HCT116 (cell line): ENCODE data around the gene RTN4. TPM values are rescaled to one million over a fixed set of nuclear protein-coding genes. Genes with fewer than 3 reads are reported as not detected.

Experiments
- ATAC-seq: fragments of 200-7000 bp; cut with Tn5 transposase; 2 replicates; pipeline ENCODE4 v1.9.1; 2020; ENCODE audit warnings: mild to moderate bottlenecking, moderate library complexity
- BruUV-seq: library from RNA; stranded (reverse); fragments of 400-500 nt; replicated peaks from 2 replicates; lab custom pipeline; 2021; lab: Mats Ljungman, UMichigan
- CTCF ChIA-PET: fragments of 300-600 bp; sonication (Branson Sonifier 250); formaldehyde crosslinking; loops from one replicate; lab custom pipeline; 2021; ENCODE audit warnings: antibody characterized with exemption; lab: Charles Lee
- POLR2A ChIA-PET: fragments of 300-600, 350-600 bp; sonication (Branson Sonifier 250); formaldehyde crosslinking; loops from one replicate; lab custom pipeline; 2021; ENCODE audit warnings: antibody characterized with exemption; lab: Charles Lee
- RAD21 ChIA-PET, 2 experiments: fragments of 300-600 bp; sonication (Branson Sonifier 250); formaldehyde crosslinking; loops; one replicate each; lab custom pipeline; 2023; ENCODE audit warnings: low total read pairs in 2 of 2; ENCODE audit not compliant: uncharacterized antibody in 2 of 2, unreplicated experiment in 2 of 2, low non-redundant PET in 1 of 2; lab: Charles Lee
- DNase-seq: peaks from one replicate; pipeline ENCODE4 v3.0.0-alpha.2; 2010; ENCODE audit warnings: low read depth, low spot score
- H2AFZ ChIP-seq: fragments of 200-600 bp; shearing (Covaris generic), sonication (generic); 2 replicates; pipeline ENCODE4 v1.6.1; 2017; ENCODE audit warnings: low read depth, mixed run types, mixed read lengths, antibody characterized with exemption, low read length; ENCODE audit not compliant: poor library complexity, severe bottlenecking
- H3K27ac ChIP-seq: 2 replicates; pipeline ENCODE4 v1.5.1; 2012; ENCODE audit warnings: low read depth, low read length
- H3K27me3 ChIP-seq: fragments of 200-600 bp; sonication (generic); 2 replicates; pipeline ENCODE4 v1.6.1; 2016; ENCODE audit warnings: mixed run types, low read length, mixed read lengths; ENCODE audit not compliant: insufficient read depth
- H3K36me3 ChIP-seq, 2 experiments: fragments of 200-500 bp in 1 of 2; fragments of 200-600 bp in 1 of 2; sonication (Bioruptor generic) in 1 of 2; sonication (generic) in 1 of 2; 2 replicates each; pipeline versions ENCODE4 v1.5.1 to v1.6.1; 2014 to 2016; ENCODE audit warnings: low read length in 2 of 2, inconsistent platforms in 1 of 2, mixed read lengths in 1 of 2, mixed run types in 1 of 2; ENCODE audit not compliant: insufficient read depth in 2 of 2, control insufficient read depth in 1 of 2
- H3K4me1 ChIP-seq, 2 experiments: fragments of 200-600 bp in 1 of 2; sonication (generic) in 1 of 2; 2 replicates each; pipeline versions ENCODE4 v1.5.1 to v1.6.1; 2012 to 2017; ENCODE audit warnings: low read length in 2 of 2, inconsistent platforms in 1 of 2, mild to moderate bottlenecking in 1 of 2, mixed read lengths in 1 of 2, mixed run types in 1 of 2, moderate library complexity in 1 of 2; ENCODE audit not compliant: insufficient read depth in 2 of 2, control insufficient read depth in 1 of 2
- H3K4me2 ChIP-seq: fragments of 200-600 bp; sonication (generic); 2 replicates; pipeline ENCODE4 v1.6.1; 2017; ENCODE audit warnings: mixed run types, low read length, mixed read lengths
- H3K4me3 ChIP-seq, 2 experiments: fragments of 200-600 bp in 1 of 2; sonication (generic) in 1 of 2; replicated peaks in 1 of 2; 2 replicates each; pipeline ENCODE4 v1.5.1; 2011 to 2016; ENCODE audit warnings: low read length in 2 of 2, control low read depth in 1 of 2, low read depth in 1 of 2, mild to moderate bottlenecking in 1 of 2, mixed read lengths in 1 of 2, mixed run types in 1 of 2
- H3K79me2 ChIP-seq: fragments of 200-600 bp; sonication (generic); 2 replicates; pipeline ENCODE4 v1.6.1; 2017; ENCODE audit warnings: mild to moderate bottlenecking, mixed run types, low read length, moderate library complexity, mixed read lengths; ENCODE audit not compliant: insufficient read depth
- H3K9ac ChIP-seq: fragments of 200-600 bp; sonication (generic); 2 replicates; pipeline ENCODE4 v1.6.1; 2016; ENCODE audit warnings: low read length, mixed read lengths
- H3K9me2 ChIP-seq: fragments of 200-600 bp; sonication (generic), shearing (Covaris generic); 2 replicates; pipeline ENCODE4 v1.6.1; 2017; ENCODE audit warnings: mixed run types, mild to moderate bottlenecking, moderate library complexity; ENCODE audit not compliant: insufficient read depth
- H3K9me3 ChIP-seq, 2 experiments: fragments of 200-500 bp in 1 of 2; fragments of 200-600 bp in 1 of 2; sonication (Bioruptor generic) in 1 of 2; sonication (generic) in 1 of 2; 2 replicates each; pipeline ENCODE4 v1.6.1; 2014 to 2017; ENCODE audit warnings: low read length in 2 of 2, mixed read lengths in 2 of 2, inconsistent platforms in 1 of 2, low read depth in 1 of 2, mild to moderate bottlenecking in 1 of 2, mixed run types in 1 of 2, moderate library complexity in 1 of 2; ENCODE audit not compliant: control insufficient read depth in 1 of 2, insufficient read depth in 1 of 2
- H4K20me1 ChIP-seq: fragments of 200-600 bp; sonication (generic), shearing (Covaris generic); 2 replicates; pipeline ENCODE4 v1.6.1; 2017; ENCODE audit warnings: mixed run types, mild to moderate bottlenecking, moderate library complexity; ENCODE audit not compliant: insufficient read depth
- CEBPB ChIP-seq: IDR thresholded peaks from 2 replicates; pipeline ENCODE4 v1.6.1; 2012; ENCODE audit warnings: low read depth
- ELF1 ChIP-seq: IDR thresholded peaks from 2 replicates; pipeline ENCODE4 v1.6.1; 2012; ENCODE audit warnings: low read depth, borderline replicate concordance
- EZH2phosphoT487 ChIP-seq: fragments of 200-600 bp; IDR thresholded peaks from 2 replicates; pipeline ENCODE4 v1.6.1; 2018; ENCODE audit warnings: antibody characterized with exemption, borderline replicate concordance
- FOSL1 ChIP-seq: IDR thresholded peaks from 2 replicates; pipeline ENCODE4 v1.6.1; 2012; ENCODE audit warnings: low read depth
- JUND ChIP-seq: IDR thresholded peaks from 2 replicates; pipeline ENCODE4 v1.6.1; 2012
- POLR2A ChIP-seq: IDR thresholded peaks from 2 replicates; pipeline ENCODE4 v1.7.0; 2011; ENCODE audit warnings: borderline replicate concordance; ENCODE audit not compliant: insufficient read depth, insufficient read length; ENCODE audit errors: extremely low read depth
- POLR2AphosphoS5 ChIP-seq: IDR thresholded peaks from 2 replicates; pipeline ENCODE4 v1.6.1; 2011; ENCODE audit warnings: mild to moderate bottlenecking, low read depth, low read length, moderate library complexity
- RAD21 ChIP-seq: IDR thresholded peaks from 2 replicates; pipeline ENCODE4 v1.6.1; 2012; ENCODE audit warnings: low read depth, mild to moderate bottlenecking
- SIN3A ChIP-seq: IDR thresholded peaks from 2 replicates; pipeline ENCODE4 v1.6.1; 2012; ENCODE audit warnings: low read depth
- SRF ChIP-seq: IDR thresholded peaks from 2 replicates; pipeline ENCODE4 v1.6.1; 2012; ENCODE audit warnings: low read depth
- ZFX ChIP-seq: fragments of 450-650 bp; IDR thresholded peaks from 2 replicates; pipeline ENCODE4 v1.6.1; 2017
- ZNF274 ChIP-seq: fragments of 200-500 bp; sonication (Bioruptor generic); IDR thresholded peaks from 2 replicates; pipeline ENCODE4 v1.6.1; 2014; ENCODE audit warnings: mild to moderate bottlenecking, low read depth, low read length, inconsistent platforms
- intact Hi-C: fragments of 100-400 bp; cut with micrococcal nuclease; formaldehyde crosslinking; loops from 2 replicates; pipeline ENCODE4 v1.10.0; 2022
- total RNA-seq: library from RNA; stranded (reverse); gene quantifications from one replicate; pipeline ENCODE4 v1.2.1, GENCODE V29; 2021; ENCODE audit not compliant: unreplicated experiment
- TF ChIP-seq, protein P1 (sequence below): IDR thresholded peaks from 2 replicates; pipeline ENCODE4 v1.6.1; 2011; ENCODE audit warnings: mild to moderate bottlenecking, low read length, moderate library complexity; ENCODE audit not compliant: insufficient replicate concordance; ENCODE audit errors: extremely low read depth
- TF ChIP-seq, protein P2 (sequence below): IDR thresholded peaks from 2 replicates; pipeline ENCODE4 v1.6.1; 2012
- TF ChIP-seq, protein P3 (sequence below): IDR thresholded peaks from 2 replicates; pipeline ENCODE4 v1.6.1; 2012; ENCODE audit warnings: low read depth
- TF ChIP-seq, protein P4 (sequence below), 3 experiments: fragments of 200-600 bp in 1 of 3; sonication (generic) in 1 of 3; IDR thresholded peaks in 2 of 3; conservative IDR thresholded peaks in 1 of 3; 2 replicates each; pipeline ENCODE4 v1.5.1; 2012 to 2017; ENCODE audit warnings: low read depth in 2 of 3, low read length in 2 of 3, antibody characterized with exemption in 1 of 3, borderline replicate concordance in 1 of 3, control low read depth in 1 of 3, mild to moderate bottlenecking in 1 of 3, mixed read lengths in 1 of 3, mixed run types in 1 of 3, moderate library complexity in 1 of 3; ENCODE audit not compliant: insufficient read depth in 1 of 3

Gene RTN4
- total RNA-seq, 1 experiment from 2014 or later: 221 TPM

DNA sequence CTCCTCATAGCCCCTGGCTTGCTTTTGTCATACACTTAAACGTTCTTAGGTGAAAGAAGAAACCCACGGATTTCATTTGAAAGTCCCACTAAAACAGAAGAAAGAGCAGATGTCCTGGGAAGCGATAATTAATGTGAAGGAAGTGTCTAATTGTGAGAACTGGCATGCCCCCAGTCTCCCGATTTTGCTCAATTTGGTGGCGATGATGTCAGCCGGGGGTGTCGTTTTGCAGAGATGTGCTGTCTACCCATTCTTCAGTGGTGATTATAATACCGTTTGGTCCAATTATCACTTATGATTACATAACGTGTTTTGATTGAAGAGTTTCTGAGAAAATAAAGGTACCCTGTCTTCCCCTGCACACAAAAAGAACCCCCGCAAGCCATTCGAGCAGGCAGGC lies 103.1 kb downstream of the RTN4 start:
- no peak for TF ChIP-seq JUND
- TF ChIP-seq, protein P1, sequence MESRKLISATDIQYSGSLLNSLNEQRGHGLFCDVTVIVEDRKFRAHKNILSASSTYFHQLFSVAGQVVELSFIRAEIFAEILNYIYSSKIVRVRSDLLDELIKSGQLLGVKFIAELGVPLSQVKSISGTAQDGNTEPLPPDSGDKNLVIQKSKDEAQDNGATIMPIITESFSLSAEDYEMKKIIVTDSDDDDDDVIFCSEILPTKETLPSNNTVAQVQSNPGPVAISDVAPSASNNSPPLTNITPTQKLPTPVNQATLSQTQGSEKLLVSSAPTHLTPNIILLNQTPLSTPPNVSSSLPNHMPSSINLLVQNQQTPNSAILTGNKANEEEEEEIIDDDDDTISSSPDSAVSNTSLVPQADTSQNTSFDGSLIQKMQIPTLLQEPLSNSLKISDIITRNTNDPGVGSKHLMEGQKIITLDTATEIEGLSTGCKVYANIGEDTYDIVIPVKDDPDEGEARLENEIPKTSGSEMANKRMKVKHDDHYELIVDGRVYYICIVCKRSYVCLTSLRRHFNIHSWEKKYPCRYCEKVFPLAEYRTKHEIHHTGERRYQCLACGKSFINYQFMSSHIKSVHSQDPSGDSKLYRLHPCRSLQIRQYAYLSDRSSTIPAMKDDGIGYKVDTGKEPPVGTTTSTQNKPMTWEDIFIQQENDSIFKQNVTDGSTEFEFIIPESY: no peak
- TF ChIP-seq, protein P2, sequence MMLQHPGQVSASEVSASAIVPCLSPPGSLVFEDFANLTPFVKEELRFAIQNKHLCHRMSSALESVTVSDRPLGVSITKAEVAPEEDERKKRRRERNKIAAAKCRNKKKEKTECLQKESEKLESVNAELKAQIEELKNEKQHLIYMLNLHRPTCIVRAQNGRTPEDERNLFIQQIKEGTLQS: no peak
- no peak for TF ChIP-seq ELF1
- no peak for TF ChIP-seq POLR2A
- no peak for TF ChIP-seq SIN3A
- no peak for TF ChIP-seq FOSL1
- TF ChIP-seq, protein P3, sequence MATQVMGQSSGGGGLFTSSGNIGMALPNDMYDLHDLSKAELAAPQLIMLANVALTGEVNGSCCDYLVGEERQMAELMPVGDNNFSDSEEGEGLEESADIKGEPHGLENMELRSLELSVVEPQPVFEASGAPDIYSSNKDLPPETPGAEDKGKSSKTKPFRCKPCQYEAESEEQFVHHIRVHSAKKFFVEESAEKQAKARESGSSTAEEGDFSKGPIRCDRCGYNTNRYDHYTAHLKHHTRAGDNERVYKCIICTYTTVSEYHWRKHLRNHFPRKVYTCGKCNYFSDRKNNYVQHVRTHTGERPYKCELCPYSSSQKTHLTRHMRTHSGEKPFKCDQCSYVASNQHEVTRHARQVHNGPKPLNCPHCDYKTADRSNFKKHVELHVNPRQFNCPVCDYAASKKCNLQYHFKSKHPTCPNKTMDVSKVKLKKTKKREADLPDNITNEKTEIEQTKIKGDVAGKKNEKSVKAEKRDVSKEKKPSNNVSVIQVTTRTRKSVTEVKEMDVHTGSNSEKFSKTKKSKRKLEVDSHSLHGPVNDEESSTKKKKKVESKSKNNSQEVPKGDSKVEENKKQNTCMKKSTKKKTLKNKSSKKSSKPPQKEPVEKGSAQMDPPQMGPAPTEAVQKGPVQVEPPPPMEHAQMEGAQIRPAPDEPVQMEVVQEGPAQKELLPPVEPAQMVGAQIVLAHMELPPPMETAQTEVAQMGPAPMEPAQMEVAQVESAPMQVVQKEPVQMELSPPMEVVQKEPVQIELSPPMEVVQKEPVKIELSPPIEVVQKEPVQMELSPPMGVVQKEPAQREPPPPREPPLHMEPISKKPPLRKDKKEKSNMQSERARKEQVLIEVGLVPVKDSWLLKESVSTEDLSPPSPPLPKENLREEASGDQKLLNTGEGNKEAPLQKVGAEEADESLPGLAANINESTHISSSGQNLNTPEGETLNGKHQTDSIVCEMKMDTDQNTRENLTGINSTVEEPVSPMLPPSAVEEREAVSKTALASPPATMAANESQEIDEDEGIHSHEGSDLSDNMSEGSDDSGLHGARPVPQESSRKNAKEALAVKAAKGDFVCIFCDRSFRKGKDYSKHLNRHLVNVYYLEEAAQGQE: no peak
- TF ChIP-seq POLR2AphosphoS5: no peak
- TF ChIP-seq SRF: no peak
- TF ChIP-seq ZFX: no peak
- no peak for TF ChIP-seq EZH2phosphoT487
- no peak for TF ChIP-seq ZNF274
- no peak for TF ChIP-seq CEBPB
- TF ChIP-seq RAD21: no peak
- TF ChIP-seq, protein P4, sequence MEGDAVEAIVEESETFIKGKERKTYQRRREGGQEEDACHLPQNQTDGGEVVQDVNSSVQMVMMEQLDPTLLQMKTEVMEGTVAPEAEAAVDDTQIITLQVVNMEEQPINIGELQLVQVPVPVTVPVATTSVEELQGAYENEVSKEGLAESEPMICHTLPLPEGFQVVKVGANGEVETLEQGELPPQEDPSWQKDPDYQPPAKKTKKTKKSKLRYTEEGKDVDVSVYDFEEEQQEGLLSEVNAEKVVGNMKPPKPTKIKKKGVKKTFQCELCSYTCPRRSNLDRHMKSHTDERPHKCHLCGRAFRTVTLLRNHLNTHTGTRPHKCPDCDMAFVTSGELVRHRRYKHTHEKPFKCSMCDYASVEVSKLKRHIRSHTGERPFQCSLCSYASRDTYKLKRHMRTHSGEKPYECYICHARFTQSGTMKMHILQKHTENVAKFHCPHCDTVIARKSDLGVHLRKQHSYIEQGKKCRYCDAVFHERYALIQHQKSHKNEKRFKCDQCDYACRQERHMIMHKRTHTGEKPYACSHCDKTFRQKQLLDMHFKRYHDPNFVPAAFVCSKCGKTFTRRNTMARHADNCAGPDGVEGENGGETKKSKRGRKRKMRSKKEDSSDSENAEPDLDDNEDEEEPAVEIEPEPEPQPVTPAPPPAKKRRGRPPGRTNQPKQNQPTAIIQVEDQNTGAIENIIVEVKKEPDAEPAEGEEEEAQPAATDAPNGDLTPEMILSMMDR (IDR thresholded peaks at IDR 0.05 in 2 of 3, conservative IDR thresholded peaks at IDR 0.05 in 1 of 3; ENCODE audit: borderline replicate concordance in 1 of 3, insufficient read depth in 1 of 3, low read depth in 2 of 3, low read length in 2 of 3): no peak
- Histone ChIP-seq H3K4me3 (no peak overlapping the region), H3K9ac (no peak overlapping the region), H3K4me2 (no peak overlapping the region), H3K9me2 (no peaks in the 10 kb centered on the region), H3K27ac (no peak overlapping the region), H4K20me1 (no peaks in the 10 kb centered on the region), H3K79me2 (no peaks in the 10 kb centered on the region), H3K9me3 (no peaks in the 10 kb centered on the region), H3K4me1 (peaks cover 0 to 11% of the 10 kb centered on the region in 2 experiments; a peak in 2 of 4 replicates), H2AFZ (no peak overlapping the region), H3K27me3 (no peaks in the 10 kb centered on the region), H3K36me3 (no peaks in the 10 kb centered on the region)
- CTCF ChIA-PET: no interaction called here
- no peak for ATAC-seq
- DNase-seq: no peak
- RAD21 ChIA-PET: no interaction called here
- POLR2A ChIA-PET: no interaction called here
- intact Hi-C loops: no loop called here
- no TSS peak for BruUV-seq
